AG10803 (cell line): ENCODE measurements around the gene NXPE4.
"Not testable (repeated sequence)": the region's sequence is repeated elsewhere in the genome, so short reads cannot be mapped to it uniquely, and the experiment has no call there.

Experiments used
- DNase-seq: peaks from one replicate; pipeline ENCODE4 v3.0.0; 2010; ENCODE audit warnings: low read depth
- H3K4me3 ChIP-seq: 2 replicates; pipeline ENCODE4 v1.5.1; 2011; ENCODE audit warnings: mild to moderate bottlenecking, low read length, control low read depth
- TF ChIP-seq, protein P1 (sequence below): conservative IDR thresholded peaks from 2 replicates; pipeline ENCODE4 v1.5.1; 2011; ENCODE audit warnings: mild to moderate bottlenecking, low read length, control low read depth, inconsistent platforms

NXPE4 gene

GRCh38 chr11:114614127-114614720 is 18.6 kb upstream of the NXPE4 start:
- TF ChIP-seq, protein P1, sequence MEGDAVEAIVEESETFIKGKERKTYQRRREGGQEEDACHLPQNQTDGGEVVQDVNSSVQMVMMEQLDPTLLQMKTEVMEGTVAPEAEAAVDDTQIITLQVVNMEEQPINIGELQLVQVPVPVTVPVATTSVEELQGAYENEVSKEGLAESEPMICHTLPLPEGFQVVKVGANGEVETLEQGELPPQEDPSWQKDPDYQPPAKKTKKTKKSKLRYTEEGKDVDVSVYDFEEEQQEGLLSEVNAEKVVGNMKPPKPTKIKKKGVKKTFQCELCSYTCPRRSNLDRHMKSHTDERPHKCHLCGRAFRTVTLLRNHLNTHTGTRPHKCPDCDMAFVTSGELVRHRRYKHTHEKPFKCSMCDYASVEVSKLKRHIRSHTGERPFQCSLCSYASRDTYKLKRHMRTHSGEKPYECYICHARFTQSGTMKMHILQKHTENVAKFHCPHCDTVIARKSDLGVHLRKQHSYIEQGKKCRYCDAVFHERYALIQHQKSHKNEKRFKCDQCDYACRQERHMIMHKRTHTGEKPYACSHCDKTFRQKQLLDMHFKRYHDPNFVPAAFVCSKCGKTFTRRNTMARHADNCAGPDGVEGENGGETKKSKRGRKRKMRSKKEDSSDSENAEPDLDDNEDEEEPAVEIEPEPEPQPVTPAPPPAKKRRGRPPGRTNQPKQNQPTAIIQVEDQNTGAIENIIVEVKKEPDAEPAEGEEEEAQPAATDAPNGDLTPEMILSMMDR = no peak
- H3K4me3 ChIP-seq = no peak overlapping the region
- no peak for DNase-seq

DNA sequence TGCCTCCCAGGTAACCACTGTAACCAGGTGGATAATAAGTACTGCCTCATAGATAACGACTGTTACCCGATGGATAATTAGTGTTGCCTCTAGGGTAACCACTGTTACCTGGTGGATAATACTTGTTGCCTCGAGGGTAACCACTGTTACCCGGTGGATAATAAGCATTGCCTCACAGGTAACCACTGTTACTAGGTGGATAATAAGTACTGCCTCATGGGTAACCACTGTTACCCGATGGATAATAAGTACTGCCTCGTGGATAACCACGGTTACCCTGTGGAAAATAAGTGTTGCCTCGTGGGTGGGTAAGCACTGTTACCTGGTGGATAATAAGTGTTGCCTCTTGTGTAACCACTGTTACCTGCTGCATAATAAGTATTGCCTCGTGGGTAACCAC is 17.5 kb upstream of the NXPE4 start:
- not testable (repeated sequence) for H3K4me3 ChIP-seq, DNase-seq

GRCh38 chr11:114612686-114613085 is 17.1 kb upstream of the NXPE4 start:
- TF ChIP-seq, protein P1 = no peak
- no peak overlapping the region for H3K4me3 ChIP-seq
- no peak for DNase-seq

- DNase-seq, H3K4me3 ChIP-seq: not testable (repeated sequence)
These were observed 16.6 kb upstream of the NXPE4 start for GRCh38 chr11:114612199-114612598.

DNA sequence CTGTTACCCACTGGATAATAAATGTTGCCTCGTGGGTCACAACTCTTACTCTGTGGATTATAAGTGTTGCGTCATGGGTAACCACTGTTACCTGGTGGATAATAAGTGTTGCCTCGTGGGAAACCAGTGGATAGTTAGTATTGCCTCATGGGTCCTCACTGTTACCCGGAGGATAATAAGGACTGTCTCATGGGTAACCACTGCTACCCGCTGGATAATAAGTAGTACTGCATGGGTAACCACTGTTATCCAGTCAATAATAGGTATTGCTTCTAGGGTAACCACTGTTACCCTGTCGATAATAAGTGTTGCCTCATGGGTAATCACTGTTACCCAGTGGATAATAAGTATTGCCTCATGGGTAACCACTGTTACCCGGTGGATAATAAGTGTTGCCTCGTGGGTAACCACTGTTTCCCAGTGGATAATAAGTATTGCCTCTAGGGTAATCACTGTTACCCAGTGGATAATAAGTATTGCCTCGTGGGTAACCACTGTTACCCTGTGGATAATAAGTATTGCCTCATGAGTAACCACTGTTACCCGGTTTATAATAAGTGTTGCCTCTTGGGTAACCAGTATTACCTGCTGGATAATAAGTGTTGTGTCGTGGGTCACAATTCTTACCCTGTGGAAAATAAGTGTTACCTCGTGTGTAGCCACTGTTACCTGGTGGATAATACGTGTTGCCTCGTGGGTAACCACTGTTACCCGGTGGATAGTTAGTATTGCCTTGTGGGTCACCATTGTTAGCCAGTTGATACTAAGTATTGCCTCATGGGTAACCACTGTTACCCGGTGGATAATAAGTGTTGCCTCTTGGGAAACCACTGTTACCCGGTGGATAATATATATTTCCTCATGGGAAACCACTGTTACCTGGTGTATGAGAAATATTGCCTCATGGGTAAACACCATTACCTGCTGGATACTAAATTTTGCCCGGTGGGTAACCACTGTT is 15.7 kb upstream of the NXPE4 start:
- no peak overlapping the region for H3K4me3 ChIP-seq
- peak; percentile 9 for DNase-seq
- TF ChIP-seq, protein P1 = peak; percentile 36

DNA sequence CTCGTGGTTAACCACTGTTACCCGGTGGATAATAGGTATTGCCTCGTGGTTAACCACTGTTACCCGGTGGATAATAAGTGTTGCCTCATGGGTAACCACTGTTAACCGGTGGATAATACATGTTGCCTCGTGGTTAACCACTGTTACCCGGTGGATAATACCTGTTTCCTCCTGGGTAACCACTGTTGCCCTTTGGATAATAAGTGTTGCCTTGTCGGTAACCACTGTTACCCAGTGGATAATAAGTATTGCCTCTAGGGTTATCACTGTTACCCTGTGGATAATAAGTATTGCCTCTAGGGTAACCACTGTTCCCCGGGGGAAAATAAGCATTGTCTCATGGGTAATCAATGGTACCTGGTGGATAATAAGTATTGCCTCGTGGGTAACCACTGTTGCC is 15.0 kb upstream of the NXPE4 start:
- H3K4me3 ChIP-seq = no peak overlapping the region
- DNase-seq = no peak
- TF ChIP-seq, protein P1 = no peak

DNA sequence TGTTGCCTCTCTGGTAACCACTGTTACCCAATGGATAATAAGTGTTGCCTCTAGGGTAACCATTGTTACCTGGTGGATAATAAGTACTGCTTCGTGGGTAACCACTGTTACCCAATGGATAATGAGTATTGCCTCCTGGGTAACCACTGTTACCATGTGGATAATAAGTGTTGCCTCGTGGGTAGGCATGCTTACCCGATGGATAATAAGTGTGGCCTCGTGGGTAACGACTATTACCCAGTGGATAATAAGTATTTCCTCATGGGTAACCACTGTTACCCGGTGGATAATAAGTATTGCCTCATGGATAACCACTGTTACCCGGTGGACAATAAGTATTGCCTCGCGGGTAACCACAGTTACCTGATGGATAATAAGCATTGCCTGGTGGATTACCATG is 13.8 kb upstream of the NXPE4 start:
- TF ChIP-seq, protein P1 = no peak
- no peak for DNase-seq
- H3K4me3 ChIP-seq = no peak overlapping the region

- not testable (repeated sequence) for H3K4me3 ChIP-seq, DNase-seq
These were observed 13.0 kb upstream of the NXPE4 start for GRCh38 chr11:114608605-114609004.
